NOMO-1 treated with DMSO at 0.1 percent for 48 hours (cell line): Measurements from ENCODE around the gene MGAT5B.

Experiments used
- DNase-seq: peaks from one replicate; lab custom pipeline; 2025; ENCODE audit not compliant: unreplicated experiment; lab: John Stamatoyannopoulos, UW

The MGAT5B gene

GRCh38 chr17:76925441-76925891 is 57.3 kb downstream of the MGAT5B start:
- no peak for DNase-seq

- no peak for DNase-seq
These were observed 58.1 kb downstream of the MGAT5B start for GRCh38 chr17:76926237-76926866.

DNA sequence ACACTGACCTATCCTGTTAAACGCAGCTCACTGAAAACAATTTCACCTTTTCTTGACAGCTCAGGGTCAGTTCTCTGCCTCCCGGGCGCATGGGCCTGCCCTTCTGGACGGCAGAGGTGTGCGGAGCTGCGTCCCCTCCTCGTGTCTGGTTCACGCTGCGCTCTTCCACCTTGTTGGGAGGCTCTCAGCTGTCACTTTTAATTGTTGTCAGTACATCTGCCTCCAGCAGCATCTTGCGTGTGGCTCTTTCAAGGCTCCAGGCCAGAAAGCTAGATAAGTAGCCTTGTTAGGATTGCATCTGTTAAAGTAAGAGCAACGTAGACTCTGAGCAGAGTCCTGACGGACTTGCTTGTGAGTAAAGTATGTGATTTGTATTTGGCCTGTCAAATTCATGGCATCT is 59.4 kb downstream of the MGAT5B start:
- no peak for DNase-seq

GRCh38 chr17:76927982-76928381 is 59.8 kb downstream of the MGAT5B start:
- no peak for DNase-seq

GRCh38 chr17:76929148-76929547 is 60.9 kb downstream of the MGAT5B start:
- DNase-seq: no peak

GRCh38 chr17:76929601-76930000 is 61.4 kb downstream of the MGAT5B start:
- no peak for DNase-seq

DNA sequence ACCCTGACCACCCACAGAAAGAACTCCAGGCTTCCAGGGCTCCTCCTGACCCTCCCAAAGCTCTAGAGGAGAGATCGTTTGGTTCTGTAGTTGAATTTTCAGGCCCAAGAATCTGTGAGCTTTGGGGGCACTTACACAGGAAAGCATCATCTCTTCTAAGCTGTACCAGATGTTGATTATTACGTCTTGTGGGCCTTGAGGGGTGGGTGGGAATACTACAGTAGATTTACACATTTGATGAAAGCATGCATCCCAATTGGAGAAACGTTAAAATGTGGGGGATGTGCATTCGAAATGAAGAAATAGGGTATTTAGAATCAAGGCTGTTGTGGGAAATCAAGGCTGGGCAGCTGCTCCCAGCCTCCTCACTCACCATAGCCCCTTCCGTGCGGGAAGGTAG is 61.9 kb downstream of the MGAT5B start:
- DNase-seq: no peak

DNA sequence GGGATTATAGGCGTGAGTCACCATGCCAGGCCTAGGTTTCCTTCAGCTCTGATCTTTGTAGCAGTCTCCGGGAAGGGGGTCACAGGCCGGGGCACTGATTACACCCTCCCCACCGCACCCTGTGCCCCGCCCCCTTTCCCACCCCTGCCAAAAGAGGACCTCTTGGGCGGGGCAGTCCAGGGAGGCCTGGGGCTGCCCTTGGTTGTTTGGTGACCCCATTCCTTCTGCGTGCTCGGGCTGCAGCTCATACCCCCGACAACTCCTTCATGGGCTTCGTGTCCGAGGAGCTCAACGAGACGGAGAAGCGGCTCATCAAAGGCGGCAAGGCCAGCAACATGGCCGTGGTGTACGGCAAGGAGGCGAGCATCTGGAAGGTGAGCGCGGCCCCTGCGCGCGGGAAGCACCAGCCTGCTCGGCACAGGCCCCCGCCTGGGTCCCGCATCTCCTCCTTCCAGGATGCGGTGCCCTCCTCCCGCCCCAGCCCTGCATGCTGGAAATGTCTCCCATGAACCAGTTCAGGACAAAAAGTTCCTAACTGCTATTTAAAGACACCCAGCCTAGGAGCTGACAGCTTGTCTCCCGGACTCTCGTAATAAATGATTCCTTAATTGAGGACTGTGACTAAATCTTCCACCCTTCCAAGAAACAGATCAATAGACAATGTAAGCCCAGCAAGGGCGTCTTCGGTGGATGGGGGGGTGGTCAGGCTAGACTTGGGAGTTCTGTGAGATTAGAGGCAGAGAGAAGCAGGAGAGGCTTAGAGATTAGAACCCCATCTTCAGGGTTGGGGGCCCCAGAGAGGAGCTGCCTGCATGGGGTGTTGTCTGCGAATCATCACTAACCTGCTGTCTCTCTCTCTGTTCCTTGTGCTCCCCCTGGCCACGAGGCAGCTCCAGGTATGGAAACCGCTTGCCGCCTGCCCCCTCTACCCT is 64.5 kb downstream of the MGAT5B start:
- DNase-seq: no peak

- DNase-seq: no peak
These were observed 66.5 kb downstream of the MGAT5B start for GRCh38 chr17:76934561-76935320.

GRCh38 chr17:76935331-76935730 is 67.1 kb downstream of the MGAT5B start:
- no peak for DNase-seq

DNA sequence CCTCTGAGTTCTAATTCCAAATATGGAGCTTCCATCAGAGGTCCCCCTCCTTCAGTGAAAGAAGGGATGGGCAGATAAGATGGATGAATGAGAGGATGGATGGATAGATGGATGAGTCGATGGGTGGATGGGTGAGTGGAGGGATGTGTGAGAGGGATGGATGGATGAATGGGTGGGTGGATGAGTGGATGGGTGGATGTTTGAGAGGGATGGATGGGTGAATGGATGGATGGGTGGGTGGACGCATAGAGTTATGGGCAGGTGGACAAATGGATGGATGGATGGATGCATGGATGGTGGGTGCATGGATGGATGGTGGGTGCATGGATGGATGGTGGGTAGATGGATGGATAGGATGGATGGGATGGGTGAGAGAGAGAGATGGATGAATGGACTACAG is 69.0 kb downstream of the MGAT5B start:
- DNase-seq: no peak

DNA sequence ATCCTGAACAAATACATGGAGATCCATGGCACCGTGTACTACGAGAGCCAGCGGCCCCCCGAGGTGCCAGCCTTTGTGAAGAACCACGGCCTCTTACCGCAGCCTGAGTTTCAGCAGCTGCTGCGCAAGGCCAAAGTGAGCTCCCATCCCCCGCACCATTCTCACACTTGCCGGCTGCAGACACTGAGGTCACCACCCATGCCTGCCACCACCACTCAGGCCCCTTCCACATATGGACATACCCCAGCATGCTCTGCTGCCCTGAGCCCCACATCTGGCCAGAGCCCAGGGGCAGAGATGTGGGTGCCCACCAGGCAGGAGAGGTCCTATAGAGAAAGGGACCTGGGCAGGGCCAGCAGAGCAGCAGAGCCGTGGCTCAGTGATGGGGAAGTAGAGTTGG is 69.8 kb downstream of the MGAT5B start:
- no peak for DNase-seq

GRCh38 chr17:76940295-76940694 is 72.1 kb downstream of the MGAT5B start:
- no peak for DNase-seq

DNA sequence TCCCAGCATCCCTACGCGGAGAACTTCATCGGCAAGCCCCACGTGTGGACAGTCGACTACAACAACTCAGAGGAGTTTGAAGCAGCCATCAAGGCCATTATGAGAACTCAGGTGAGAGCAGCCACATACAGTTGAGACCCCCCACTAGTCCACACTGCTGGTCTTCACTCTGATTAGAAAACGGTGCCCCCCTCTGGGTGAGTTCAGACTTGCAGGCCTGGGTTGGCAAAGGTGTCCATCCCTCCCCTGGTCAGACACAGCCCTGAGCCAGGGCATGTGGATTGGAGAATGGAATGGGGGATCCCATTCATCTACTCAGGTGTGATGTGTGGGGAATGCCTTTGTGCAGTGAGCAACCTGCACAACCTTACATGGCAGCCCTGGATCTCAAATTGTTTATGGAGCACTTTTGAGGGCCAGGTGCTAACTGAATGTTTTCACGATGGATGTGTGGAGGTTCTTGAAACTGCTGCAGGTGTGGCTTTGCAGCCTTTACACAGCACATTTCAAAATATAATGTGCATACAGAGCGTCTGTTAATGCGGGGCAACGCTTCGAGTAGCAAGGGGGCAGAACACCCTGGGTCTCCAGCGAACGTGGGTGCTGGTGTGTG is 72.6 kb downstream of the MGAT5B start:
- DNase-seq: no peak

GRCh38 chr17:76943202-76943601 is 75.0 kb downstream of the MGAT5B start:
- no peak for DNase-seq

DNA sequence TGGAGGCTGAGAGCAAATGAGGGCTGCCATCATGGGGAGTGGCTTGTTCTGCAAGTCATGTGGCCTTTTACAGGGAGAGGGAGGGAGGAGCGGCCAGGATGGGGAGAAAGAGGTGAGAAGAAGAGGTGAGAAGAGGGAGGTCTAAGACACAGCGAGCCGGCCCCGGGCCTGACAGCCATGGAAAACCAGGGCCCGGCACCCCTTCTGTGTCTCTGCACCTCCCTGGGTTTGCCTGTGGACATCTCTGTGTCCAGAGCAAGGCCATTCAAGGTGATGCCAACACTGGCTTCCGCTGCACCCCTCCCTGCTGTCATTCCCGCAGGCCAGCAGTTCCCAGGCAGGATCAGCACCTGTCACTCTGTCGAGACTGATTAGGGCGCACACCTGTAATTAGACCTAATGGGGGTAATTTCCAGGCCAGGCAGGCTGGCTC is 75.6 kb downstream of the MGAT5B start:
- DNase-seq: no peak

DNA sequence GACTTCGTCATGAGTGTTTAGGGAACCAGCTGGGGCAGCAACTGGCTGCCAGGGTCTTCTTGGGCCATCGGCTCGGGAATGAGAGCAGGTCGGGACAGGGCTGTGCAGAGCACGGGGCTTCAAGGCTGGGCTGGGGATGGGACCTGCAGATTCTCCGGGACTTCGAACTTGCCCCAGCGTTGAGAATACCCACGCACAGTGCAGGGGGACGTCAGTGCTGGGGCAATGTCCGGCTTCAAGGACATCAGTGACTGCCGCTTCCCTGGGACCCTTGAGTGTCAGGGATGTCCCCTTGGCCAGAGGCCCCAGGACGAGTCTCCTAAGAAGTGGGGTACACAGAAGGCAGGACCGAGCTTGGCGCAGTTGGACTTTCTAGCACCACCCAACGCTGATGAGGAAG is 76.3 kb downstream of the MGAT5B start:
- no peak for DNase-seq

- no peak for DNase-seq
These were observed 78.0 kb downstream of the MGAT5B start for GRCh38 chr17:76946111-76946771.

GRCh38 chr17:76946772-76947135 is 78.5 kb downstream of the MGAT5B start:
- DNase-seq: no peak

DNA sequence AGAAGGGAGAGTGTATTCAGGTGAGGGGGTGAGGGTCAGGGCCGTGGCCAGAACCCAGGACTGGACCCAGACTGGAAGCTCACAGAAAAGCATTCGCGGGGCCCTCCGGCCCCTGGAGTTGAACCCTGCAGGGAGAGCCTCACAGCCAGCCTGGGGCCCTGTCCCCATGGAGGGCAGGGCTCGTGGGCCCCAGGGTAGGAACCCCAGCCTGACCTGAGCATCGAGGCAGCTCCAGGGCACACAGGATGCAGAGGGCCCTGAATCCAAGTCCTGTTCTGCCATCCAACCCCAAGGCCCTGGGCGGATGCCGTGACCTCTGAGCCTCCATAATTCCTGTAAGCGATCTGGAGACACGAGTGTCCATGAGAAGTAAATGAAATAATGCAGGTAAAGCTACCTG is 79.1 kb downstream of the MGAT5B start:
- DNase-seq: no peak

- DNase-seq: no peak
These were observed 79.6 kb downstream of the MGAT5B start for GRCh38 chr17:76947771-76948170.
